ENCODE results near the gene NAA25.
A peak's percentile ranks its signal among the peaks of the same experiment; 100 is the strongest.
"Not testable (repeated sequence)": the region's sequence is repeated elsewhere in the genome, so short reads cannot be mapped to it uniquely, and the experiment has no call there.

NAA25 gene

DNA sequence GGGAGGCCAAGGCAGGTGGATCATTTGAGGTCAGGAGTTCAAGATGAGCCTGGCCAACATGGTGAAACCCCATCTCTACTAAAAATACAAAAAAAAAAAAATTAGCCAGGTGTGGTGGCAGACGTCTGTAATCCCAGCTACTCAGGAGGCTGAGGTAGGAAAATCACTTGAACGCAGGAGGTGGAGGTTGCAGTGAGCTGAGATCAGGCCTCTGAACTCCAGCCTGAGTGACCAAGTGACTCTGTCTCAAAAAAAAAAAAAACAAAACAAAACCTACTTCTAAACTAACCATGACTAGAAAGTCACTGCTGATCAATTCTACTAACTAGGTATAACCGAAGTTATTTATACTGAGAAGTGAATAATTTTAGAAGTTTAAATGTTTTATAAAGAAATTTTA is 99.0 kb downstream of the NAA25 start:
- not testable (repeated sequence) for DNase-seq (ENCODE audit: low read depth)

DNA sequence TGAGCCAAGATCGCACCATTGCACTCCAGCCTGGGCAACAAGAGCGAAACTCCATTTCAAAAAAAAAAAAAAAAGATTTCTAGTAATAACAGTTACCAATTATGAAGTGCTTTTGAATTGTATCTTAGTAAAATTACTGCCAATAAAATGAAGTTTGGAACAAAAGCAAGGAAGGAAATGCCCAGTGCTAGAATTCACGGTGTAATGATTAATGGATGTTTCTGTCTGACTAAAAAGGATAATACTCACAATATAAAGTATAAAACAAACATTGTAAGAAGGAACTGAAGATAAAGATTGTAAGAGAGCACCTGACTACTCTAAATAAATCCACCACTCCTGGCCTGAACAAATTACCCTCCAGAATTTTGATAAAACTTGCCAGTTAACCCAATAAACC is 99.7 kb downstream of the NAA25 start:
- DNase-seq (ENCODE audit: low read depth), result no peak

DNA sequence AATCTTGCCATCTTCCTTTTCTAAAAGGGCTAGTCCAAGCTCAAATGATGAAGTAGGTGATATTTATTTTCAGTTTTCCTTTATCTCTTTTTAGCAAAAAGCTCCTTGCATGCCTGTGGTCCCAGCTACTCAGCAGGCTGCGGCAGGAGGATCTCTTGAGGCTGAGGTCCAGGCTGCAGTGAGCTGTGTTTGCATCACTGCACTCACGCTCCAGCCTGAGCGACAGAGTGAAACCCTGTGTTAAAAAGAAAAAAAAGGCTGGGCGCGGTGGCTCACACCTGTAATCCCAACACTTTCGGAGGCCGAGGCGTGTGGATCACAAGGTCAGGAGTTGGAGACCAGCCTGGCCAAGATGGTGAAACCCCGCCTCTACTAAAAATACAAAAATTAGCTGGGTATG is 100.6 kb downstream of the NAA25 start:
- no peak for DNase-seq (ENCODE audit: low read depth)

DNA sequence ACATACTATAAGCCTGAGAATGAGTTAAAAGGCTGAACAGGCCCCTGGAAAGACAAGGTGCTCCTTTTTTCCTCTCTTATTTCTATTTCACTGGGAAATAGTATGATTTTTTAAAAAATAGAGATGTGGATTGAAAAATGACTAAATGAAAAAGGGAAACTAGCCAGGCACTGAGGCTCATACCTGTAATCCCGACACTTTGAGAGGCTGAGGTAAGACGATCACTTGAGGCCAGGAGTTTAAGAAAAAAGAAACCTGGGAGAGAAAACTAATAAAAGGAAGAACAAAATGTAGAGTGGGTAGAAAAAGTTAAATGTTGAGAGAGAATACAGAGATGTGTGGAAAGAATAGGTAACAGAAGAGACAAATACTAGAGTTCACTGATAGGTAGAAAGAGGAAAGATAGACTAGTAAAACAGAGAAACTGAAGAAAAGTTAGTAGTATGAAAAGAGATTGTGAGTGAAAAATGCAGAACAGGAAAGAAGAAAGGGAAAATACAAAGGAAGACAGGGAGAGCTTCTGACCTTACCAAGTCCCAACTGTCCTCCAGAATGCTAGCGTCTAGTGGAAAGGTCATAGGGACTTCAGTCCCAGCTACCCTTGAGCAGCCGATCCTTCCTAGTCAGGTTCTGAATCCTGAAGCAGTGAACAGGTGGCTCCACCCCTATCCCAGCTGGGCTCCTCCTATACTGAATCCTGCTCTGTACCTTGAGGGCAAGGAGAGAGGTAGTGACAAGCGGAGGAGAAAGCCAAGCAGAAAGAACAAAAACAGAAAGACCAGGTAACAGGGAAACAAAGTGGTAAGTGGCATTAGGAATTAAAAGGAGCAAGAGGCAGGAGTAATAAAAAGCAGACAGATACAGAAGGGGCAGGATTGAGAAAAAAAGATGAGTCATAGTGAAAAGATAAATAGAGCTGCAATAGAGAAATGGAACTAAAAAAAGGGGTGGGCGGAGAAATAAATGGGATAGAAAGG is 102.9 kb downstream of the NAA25 start:
- DNase-seq (ENCODE audit: low read depth), result no peak

DNA sequence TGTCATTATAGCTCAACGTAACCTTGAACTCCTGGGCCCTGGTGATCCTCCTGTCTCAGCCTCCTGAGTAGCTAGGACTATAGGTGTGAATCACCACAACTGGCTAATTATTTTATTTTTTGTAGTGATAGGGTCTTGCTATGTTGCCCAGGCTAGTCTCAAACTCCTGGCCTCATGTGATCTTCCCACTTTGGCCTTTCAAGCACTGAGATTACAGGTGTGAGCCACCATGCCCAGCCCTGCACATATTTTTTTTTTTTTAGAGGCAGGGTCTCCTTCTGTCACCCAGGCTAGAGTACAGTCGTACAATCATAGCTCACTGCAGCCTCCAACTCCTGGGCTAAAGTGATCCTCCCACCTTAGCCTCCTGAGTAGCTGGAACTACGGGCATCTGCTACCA is 104.5 kb downstream of the NAA25 start:
- no peak for DNase-seq (ENCODE audit: low read depth)

DNA sequence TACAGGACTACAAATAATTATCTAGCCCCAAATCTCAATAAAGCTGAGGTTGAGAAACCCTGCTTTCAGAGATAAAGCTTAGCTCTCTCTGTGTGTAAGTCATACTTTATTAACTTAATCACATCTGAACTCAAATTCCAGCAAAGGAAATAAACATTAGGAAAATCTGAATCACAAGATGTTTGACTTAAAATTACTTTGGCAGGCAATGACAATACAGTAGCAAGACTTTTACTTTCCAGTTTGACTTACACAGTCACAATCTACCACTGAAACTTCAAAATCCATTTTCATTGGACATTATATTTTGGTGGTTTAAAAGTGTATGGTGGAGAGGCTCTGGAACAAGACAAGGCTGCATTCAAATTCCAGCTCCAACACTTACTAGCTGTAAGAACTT is 107.0 kb downstream of the NAA25 start:
- no peak for DNase-seq (ENCODE audit: low read depth)

DNA sequence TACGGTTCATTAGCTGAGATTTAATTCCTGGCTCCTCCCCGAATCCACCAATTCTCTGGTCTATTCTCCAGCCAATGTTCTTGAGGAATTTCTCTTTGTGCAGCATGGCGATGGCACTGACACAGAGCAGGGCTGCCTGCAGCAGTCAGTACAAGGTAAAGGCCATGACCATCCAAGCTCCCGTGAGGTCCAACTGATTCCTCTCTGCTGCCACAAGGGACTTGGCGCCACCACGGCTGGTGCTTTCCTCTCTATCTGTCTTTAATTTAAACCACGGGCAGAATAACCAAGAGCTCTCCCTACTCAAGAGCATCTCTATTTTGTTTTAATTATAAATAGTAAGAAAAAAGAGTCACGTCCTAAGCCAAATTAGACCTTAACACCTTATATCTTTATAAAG is 107.8 kb downstream of the NAA25 start:
- no peak for DNase-seq (ENCODE audit: low read depth)

DNA sequence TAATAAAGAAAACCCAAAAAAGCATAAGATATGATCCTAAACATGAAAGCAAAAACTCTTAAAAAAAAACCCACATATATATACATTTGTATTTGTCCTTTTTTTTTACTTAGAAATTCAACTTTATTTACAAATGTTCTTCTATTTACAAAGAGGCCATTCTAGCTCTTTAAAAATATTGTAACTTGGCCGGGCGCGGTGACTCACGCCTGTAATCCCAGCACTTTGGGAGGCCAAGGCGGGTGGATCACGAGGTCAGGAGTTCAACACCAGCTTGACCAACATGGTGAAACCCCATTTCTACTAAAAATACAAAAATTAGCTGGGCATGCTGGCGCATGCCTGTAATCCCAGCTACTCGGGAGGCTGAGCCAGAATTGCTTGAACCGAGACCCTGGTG is 109.5 kb downstream of the NAA25 start:
- DNase-seq (ENCODE audit: low read depth), result not testable (repeated sequence)

DNA sequence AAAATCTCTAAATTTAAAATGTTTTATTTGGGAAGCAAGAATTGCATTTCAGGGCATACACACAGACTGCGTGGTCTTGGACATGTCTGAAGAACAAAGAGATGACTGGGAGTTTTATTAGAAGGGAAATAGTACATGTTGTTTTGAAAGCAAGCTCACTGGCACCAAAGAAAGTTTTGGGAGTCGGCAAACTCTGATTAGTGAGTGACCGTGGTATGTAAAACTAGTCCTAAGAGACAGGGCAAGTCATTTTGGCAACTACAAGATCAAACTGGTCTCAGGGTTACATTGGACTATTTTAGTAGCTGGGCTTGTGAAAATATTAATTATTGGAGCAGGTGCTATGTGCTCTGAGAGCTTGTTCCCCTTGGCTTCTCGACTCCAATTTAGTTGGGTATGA is 110.6 kb downstream of the NAA25 start:
- DNase-seq (ENCODE audit: low read depth), result no peak

DNA sequence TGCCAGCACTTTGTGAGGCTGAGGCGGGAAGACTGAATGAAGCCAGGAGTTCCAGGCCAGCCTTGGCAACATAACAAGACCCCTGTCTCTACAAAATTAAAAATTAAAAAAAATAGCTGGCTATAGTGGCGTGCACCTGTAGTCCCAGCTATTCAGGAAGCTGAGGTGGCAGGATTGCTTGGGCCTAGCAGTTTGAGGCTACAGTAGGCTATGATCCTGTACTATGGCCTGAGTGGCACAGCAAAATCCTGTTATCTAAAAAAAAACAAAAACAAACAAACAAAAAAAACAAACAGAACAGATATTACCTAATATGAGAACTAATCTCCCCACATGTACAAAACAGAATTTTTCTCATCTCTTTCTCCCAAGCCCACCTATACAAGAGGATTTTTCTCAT is 111.3 kb downstream of the NAA25 start:
- DNase-seq (ENCODE audit: low read depth), result no peak

DNA sequence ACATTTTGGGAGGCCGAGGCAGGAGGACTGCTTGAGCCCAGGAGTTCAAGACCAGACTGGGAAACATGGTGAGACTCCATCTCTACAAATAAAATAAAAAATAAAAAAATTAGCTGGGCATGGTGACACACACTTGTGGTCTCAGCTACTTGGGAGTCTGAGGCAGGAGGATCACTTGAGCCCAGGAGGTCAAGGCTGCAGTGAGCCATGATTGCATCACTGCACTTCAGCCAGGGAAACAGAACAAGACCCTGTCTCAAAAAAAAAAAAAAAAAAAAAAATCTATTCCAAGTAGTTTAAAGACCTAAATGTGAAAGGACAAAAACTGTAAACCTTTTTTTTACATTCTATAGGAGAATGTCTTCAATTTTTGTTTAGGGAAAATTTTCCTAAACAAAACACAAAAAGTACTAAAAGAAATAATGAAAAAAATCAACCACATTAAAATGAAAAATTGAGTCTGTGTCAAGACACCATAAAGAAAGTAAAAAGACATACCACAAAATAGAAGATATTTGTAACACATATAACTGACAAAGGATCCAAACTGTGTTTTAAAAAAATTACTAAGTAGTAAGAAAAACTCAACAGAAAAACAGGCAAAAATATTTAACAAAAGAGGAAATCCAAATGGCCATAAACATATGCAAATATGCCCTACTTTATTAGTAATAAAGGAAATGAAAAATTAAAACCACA is 112.7 kb downstream of the NAA25 start:
- DNase-seq (ENCODE audit: low read depth), result no peak

DNA sequence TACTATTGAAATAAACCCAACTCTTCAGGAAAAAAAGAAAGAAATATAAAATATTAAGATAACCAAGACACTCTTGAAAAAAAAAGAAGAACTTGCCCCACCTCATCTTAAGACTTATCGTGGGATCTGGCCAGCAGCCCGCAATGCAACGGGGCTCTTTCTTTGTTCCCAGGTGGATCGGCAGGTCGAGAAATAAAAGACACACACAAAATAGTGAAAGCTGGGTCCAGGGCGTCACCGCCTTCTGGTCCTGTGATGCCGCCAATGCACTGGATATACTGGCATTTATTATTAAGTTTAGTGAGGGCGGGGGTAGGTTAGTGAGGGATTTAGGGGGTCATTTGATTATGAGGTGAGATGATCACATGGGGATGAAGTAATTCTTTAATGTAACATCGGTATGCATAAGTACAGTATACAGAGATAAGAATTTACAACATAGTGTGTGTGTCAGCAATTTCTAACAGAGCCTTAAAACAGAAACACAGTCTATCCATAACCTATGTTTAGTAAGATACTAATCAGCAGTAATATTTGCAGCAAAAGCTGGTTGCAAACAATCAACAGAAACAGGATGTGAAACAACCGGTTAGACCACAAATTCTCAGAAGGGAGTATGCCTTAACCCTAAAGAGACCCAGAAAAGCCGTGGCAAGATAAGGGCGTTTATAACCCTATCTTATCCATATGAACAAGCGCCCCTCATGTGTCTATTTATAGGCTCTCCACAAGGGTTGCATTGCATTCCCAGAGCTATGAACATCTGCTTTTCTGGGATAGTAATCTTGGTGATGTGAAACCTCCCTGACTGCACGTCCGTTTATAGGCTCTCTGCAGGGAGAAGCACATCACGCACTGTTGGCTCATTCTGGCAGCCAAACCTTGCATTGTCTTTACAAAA is 114.1 kb downstream of the NAA25 start:
- not testable (repeated sequence) for DNase-seq (ENCODE audit: low read depth)

DNA sequence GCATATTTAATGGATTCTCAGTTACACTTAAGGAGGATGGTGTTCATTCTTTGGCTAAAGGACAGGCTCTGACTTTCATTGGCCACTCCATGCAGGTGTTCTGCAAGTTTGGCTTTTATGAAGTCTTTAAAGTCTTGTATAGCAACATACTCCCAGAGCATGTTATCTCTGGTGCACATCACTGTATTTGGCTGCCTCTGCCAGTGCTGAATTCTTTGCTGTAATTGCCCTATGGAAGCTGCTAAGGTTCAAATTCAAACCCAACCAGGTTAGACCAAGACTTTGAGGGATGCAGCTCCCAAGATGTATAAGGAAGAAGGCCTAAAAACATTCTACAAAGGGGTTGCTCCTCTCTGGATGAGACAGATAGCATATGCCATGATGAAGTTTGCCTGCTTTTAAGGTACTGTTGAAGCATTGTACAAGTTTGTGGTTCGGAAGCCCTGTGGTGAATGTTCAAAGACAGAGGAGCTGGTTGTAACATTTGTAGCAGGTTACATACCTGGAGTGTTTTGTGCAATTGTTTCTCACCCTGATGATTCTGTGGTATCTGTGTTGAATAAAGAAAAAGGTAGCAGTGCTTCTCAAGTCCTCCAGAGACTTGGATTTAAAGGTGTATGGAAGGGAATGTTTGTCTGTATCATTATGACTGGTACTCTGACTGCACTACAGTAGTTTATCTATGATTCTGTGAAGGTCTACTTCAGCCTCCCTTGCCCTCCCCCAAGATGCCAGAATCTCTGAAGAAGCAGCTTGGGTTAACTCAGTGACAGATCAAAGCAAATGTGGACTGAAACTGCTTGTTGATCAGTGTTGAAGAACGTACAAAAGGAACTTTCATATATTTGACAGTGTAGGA is 115.1 kb downstream of the NAA25 start:
- DNase-seq (ENCODE audit: low read depth), result no peak

DNA sequence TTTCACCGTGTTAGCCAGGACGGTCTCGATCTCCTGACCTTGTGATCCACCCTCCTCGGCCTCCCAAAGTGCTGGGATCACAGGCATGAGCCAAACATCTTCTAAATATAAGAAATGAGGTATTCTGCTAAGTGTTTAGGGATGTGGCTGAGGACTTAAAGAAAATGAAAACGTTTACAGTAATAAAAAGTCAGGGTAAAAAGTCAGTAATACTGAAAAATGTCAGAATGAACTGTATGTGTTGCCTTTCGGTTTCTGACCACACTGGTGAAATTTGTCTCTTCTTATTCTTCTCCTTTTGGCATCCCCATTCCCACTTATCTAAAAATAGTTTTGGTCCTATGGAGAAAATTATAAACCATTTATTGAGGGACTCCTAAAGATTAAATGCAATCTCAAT is 116.1 kb downstream of the NAA25 start:
- DNase-seq (ENCODE audit: low read depth), result no peak

DNA sequence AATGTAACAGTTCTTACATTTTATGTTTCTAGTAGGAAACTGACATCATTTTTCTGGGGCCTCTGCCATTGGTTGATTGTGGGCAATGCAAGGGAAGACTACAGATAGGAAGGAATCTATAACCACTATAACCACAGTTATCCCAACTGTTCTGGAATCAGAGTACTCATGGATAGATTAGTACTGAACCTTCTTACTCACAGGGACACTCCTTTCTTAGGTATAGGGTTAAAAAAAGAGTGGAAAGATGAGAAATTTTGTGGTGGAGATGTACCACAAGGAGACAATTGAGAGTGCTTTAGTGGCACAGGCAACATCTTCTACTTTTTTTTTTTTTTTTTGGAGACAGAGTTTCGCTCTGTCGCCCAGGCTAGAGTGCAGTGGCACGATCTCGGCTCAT is 116.6 kb downstream of the NAA25 start:
- DNase-seq (ENCODE audit: low read depth), result no peak

DNA sequence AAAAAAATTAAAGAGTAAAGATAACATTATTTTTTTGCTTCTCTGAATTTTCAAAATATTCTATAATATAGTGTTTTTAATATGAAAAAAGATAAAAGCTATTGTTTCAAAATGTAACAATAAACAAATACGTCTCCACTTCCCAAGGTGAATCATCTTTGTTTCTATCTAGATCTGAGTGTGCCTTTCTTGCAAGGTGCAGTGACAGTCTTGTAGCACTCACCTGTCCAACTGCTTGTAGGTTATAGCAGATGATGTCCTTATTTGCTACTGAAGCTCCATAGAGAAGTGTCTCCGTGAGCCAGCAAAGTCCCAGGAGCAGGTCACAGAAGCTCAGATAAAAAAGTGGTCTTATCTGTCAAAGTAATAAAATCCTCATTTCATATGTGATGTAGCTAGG is 117.0 kb downstream of the NAA25 start:
- no peak for DNase-seq (ENCODE audit: low read depth)

DNA sequence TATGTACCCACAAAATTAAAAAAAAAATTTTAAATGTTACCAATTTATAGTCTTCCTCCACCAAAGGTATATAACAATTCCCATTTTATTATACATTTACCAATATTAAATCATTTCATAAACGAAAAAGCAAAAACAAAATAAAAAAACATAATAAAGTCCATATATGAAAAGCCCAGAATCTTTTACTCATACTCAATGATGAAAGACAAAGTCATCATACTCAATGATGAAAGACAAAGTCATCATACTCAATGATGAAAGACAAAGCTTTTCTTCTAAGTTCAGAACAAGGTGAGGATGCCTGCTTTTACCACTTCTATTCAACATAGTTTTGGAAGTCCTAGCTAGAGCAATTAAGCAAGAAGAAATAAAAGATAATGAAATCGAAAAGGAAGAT is 123.8 kb downstream of the NAA25 start:
- DNase-seq (ENCODE audit: low read depth), result no peak

DNA sequence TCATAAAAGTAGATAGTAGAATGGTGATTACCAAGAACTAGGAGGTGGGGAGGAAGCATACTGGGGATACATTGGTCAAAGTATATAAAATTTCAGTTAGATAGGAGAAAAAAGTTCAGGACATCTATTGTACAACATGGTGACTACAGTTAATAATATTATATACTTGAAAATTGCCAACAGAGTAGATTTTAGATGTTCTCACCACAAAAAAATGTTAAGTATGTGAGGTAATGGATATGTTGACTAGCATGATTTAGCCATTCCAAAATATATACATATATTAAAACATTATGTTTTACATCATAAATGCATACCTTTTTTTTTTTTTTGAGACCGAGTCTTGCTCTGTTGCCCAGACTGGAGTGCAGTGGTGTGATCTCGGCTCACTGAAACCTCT is 126.6 kb downstream of the NAA25 start:
- DNase-seq (ENCODE audit: low read depth), result peak; percentile 14

DNA sequence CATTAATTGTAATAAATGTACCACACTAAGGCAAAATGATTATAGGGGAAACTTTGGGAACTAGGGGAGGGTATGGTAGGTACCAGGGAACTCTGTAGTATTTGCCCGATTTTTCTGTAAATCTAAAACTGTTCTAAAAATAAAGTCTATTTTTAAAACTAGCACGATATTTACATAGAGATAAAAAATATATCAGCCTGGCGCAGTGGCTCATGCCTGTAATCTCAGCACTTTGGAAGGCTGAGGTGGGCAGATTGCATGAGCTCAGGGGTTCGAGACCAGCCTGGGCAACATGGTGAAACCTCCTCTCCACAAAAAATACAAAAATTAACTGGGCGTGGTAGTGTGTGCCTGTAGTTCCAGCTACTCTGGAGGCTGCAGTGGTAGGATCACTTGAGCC is 128.0 kb downstream of the NAA25 start:
- no peak for DNase-seq (ENCODE audit: low read depth)

DNA sequence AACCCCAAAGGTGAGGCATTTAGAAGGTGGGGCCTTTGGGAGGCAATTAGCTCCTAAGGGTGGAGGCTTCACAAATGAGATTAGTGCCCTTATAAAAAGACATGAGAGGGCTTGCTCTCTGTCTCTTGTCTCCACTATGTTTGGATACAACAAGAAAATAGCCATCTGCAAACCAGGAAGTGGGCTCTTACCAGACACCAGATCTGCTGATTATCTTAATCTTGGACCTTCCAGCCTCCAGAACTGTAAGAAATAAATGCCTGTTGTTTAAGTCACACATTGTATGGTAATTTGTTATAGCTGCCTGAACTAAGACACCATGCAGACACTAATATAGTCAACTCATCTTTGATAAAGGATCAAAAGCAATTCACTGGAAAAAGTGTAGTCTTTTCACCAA is 130.0 kb downstream of the NAA25 start:
- no peak for DNase-seq (ENCODE audit: low read depth)

DNA sequence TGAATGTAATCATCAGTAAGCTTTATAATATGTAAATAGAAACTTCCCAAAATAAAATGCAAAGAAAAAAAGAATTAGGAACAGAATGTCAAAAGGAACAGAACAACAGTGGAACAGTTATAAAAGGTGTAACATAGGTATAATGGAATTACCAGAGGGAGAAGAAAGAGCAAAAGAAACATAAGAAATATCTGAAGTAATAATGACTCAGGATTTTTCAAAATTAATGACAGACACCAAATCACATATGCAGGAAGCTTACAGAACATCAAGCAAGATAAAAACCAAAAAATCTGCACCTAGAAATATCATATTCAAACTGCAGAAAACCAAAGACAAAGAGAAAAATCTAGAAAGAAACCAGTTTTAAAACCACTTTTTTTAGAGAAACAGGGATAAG is 131.7 kb downstream of the NAA25 start:
- DNase-seq (ENCODE audit: low read depth), result no peak
